HEK293 (cell line): ENCODE results near the gene KIF7.

Experiments used
- AEBP2 ChIP-seq: fragments of 450-650 bp; formaldehyde crosslinking; IDR thresholded peaks from 2 replicates; pipeline ENCODE4 v1.5.1; 2016; ENCODE audit warnings: missing biosample characterization, missing genetic modification characterization, borderline replicate concordance
- BCL11A ChIP-seq: fragments of 450-650 bp; formaldehyde crosslinking; IDR thresholded peaks from 2 replicates; pipeline ENCODE4 v1.5.1; 2016; ENCODE audit warnings: low read depth, missing biosample characterization, missing genetic modification characterization
- GFI1B ChIP-seq: fragments of 450-650 bp; formaldehyde crosslinking; IDR thresholded peaks from 2 replicates; pipeline ENCODE4 v1.5.1; 2016; ENCODE audit warnings: missing biosample characterization, missing genetic modification characterization
- GLI4 ChIP-seq: fragments of 450-650 bp; formaldehyde crosslinking; IDR thresholded peaks from 2 replicates; pipeline ENCODE4 v1.5.1; 2016; ENCODE audit warnings: missing biosample characterization, missing genetic modification characterization
- PRDM6 ChIP-seq: fragments of 450-650 bp; formaldehyde crosslinking; IDR thresholded peaks from 2 replicates; pipeline ENCODE4 v1.5.1; 2017; ENCODE audit warnings: missing biosample characterization, missing genetic modification characterization
- SALL2 ChIP-seq: fragments of 450-650 bp; formaldehyde crosslinking; IDR thresholded peaks from 2 replicates; pipeline ENCODE4 v1.5.0; 2017; ENCODE audit warnings: missing biosample characterization, mild to moderate bottlenecking, missing genetic modification characterization, borderline replicate concordance
- TSHZ1 ChIP-seq: fragments of 450-650 bp; formaldehyde crosslinking; IDR thresholded peaks from 2 replicates; pipeline ENCODE4 v1.5.1; 2016; ENCODE audit warnings: missing biosample characterization, missing genetic modification characterization, borderline replicate concordance
- ZBTB10 ChIP-seq: fragments of 450-650 bp; formaldehyde crosslinking; IDR thresholded peaks from 2 replicates; pipeline ENCODE4 v1.5.1; 2016; ENCODE audit warnings: missing biosample characterization, missing genetic modification characterization
- ZFP3 ChIP-seq: fragments of 450-650 bp; formaldehyde crosslinking; IDR thresholded peaks from 2 replicates; pipeline ENCODE4 v1.5.1; 2016; ENCODE audit warnings: low read depth, missing biosample characterization, missing genetic modification characterization
- ZFP41 ChIP-seq: fragments of 450-650 bp; formaldehyde crosslinking; IDR thresholded peaks from 2 replicates; pipeline ENCODE4 v1.5.1; 2016; ENCODE audit warnings: missing biosample characterization, missing genetic modification characterization, borderline replicate concordance
- ZNF112 ChIP-seq: fragments of 450-650 bp; formaldehyde crosslinking; IDR thresholded peaks from 2 replicates; pipeline ENCODE4 v1.5.0; 2017; ENCODE audit warnings: missing biosample characterization, missing genetic modification characterization
- ZNF114 ChIP-seq: fragments of 450-650 bp; formaldehyde crosslinking; IDR thresholded peaks from 2 replicates; pipeline ENCODE4 v1.5.0; 2017; ENCODE audit warnings: missing biosample characterization, missing genetic modification characterization
- ZNF157 ChIP-seq: fragments of 450-650 bp; formaldehyde crosslinking; IDR thresholded peaks from 2 replicates; pipeline ENCODE4 v1.5.1; 2016; ENCODE audit warnings: missing biosample characterization, missing genetic modification characterization
- ZNF16 ChIP-seq: fragments of 450-650 bp; formaldehyde crosslinking; IDR thresholded peaks from 2 replicates; pipeline ENCODE4 v1.5.1; 2016; ENCODE audit warnings: low read depth, missing biosample characterization, missing genetic modification characterization
- ZNF169 ChIP-seq: fragments of 450-650 bp; formaldehyde crosslinking; IDR thresholded peaks from 2 replicates; pipeline ENCODE4 v1.5.1; 2016; ENCODE audit warnings: missing biosample characterization, missing genetic modification characterization
- ZNF416 ChIP-seq: fragments of 450-650 bp; formaldehyde crosslinking; IDR thresholded peaks from 2 replicates; pipeline ENCODE4 v1.5.1; 2016; ENCODE audit warnings: missing biosample characterization, missing genetic modification characterization
- ZNF560 ChIP-seq: fragments of 450-650 bp; formaldehyde crosslinking; IDR thresholded peaks from 2 replicates; pipeline ENCODE4 v1.5.1; 2017; ENCODE audit warnings: missing biosample characterization, missing genetic modification characterization, borderline replicate concordance
- ZNF600 ChIP-seq: fragments of 450-650 bp; formaldehyde crosslinking; IDR thresholded peaks from 2 replicates; pipeline ENCODE4 v1.5.1; 2016; ENCODE audit warnings: missing biosample characterization, missing genetic modification characterization
- ZNF629 ChIP-seq: fragments of 450-650 bp; formaldehyde crosslinking; IDR thresholded peaks from 2 replicates; pipeline ENCODE4 v1.5.1; 2017; ENCODE audit warnings: missing biosample characterization, missing genetic modification characterization
- ZNF639 ChIP-seq: fragments of 450-650 bp; formaldehyde crosslinking; IDR thresholded peaks from 2 replicates; pipeline ENCODE4 v1.5.1; 2016; ENCODE audit warnings: missing biosample characterization, missing genetic modification characterization
- ZNF654 ChIP-seq: fragments of 450-650 bp; formaldehyde crosslinking; IDR thresholded peaks from 2 replicates; pipeline ENCODE4 v1.5.1; 2016; ENCODE audit warnings: low read depth, missing biosample characterization, missing genetic modification characterization
- ZNF670 ChIP-seq: fragments of 450-650 bp; formaldehyde crosslinking; IDR thresholded peaks from 2 replicates; pipeline ENCODE4 v1.5.1; 2016; ENCODE audit warnings: missing biosample characterization, missing genetic modification characterization, low read depth
- ZNF707 ChIP-seq: fragments of 450-650 bp; formaldehyde crosslinking; IDR thresholded peaks from 2 replicates; pipeline ENCODE4 v1.5.1; 2016; ENCODE audit warnings: missing biosample characterization, missing genetic modification characterization
- ZNF776 ChIP-seq: fragments of 450-650 bp; formaldehyde crosslinking; IDR thresholded peaks from 2 replicates; pipeline ENCODE4 v1.5.0; 2017; ENCODE audit warnings: missing biosample characterization, missing genetic modification characterization, borderline replicate concordance
- ZSCAN16 ChIP-seq: fragments of 450-650 bp; formaldehyde crosslinking; IDR thresholded peaks from 2 replicates; pipeline ENCODE4 v1.5.1; 2016; ENCODE audit warnings: missing biosample characterization, missing genetic modification characterization
- ZSCAN23 ChIP-seq: fragments of 450-650 bp; formaldehyde crosslinking; IDR thresholded peaks from 2 replicates; pipeline ENCODE4 v1.5.1; 2016; ENCODE audit warnings: missing biosample characterization, missing genetic modification characterization
- TF ChIP-seq, protein P1 (sequence below): fragments of 450-650 bp; formaldehyde crosslinking; IDR thresholded peaks from 2 replicates; pipeline ENCODE4 v1.5.1; 2016; ENCODE audit warnings: missing biosample characterization, missing genetic modification characterization

KIF7 gene

DNA sequence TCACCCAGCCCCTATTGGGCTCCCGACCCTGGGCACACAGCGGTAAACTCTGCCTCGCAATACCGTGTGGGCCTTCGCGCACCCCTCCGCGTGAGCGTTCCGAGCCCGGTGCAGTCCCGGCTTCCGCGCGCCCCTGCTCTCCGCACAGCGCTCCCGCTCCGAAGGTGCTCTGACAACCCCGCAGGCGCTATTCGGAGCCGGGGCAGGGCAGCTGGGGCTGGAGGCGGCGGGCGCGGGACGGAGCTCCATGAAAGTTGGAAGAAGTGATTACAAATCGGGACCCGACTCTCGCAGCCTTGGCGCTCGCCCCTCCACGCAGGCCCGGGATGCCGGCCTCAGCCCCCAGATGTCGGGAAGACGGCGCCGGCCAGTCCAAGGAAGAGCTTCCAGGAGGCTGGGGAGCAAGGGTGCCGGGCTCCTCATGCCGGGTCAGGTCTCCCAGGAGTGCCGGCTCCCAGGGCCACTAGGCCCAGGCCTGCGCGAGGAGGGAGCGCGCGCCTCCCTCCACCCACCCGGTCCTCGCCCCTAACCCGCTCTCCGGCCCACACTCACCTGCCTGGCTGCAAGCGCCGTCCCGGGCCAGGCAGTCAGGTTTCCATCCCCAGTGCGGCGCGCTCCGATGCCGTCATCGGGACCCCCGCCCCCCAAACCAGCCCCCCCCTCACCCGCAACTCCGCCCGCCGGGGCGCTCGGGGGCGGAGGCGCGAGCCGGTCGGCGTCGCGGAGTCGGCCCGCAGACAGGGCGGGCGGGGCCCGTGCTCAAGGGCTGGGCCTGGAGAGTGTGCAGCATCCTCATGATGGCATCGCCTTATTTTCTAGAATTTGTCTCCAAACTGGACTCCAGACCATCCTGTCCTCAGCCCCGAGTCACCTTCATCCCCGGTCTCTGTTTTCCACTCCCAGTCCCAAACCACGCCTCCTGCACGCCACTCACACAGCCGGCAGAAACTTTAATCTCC, at the start of gene KIF7 (continued):
- peak; percentile 98 for TF ChIP-seq ZSCAN16
- no peak for TF ChIP-seq ZNF560 (tag by site-specific recombination)
- no peak; the same call in 1 of the 2 replicates for TF ChIP-seq ZNF639 (tag by site-specific recombination)
- TF ChIP-seq ZNF600 (tag by site-specific recombination): peak; percentile 63
- no peak for TF ChIP-seq ZBTB10
- no peak for TF ChIP-seq GLI4 (tag by site-specific recombination)
- no peak for TF ChIP-seq ZNF416 (tag by site-specific recombination)
- no peak for TF ChIP-seq ZNF169
- TF ChIP-seq ZSCAN23 (tag by site-specific recombination): no peak
- TF ChIP-seq ZNF157 (tag by site-specific recombination): no peak
- TF ChIP-seq, protein P1, sequence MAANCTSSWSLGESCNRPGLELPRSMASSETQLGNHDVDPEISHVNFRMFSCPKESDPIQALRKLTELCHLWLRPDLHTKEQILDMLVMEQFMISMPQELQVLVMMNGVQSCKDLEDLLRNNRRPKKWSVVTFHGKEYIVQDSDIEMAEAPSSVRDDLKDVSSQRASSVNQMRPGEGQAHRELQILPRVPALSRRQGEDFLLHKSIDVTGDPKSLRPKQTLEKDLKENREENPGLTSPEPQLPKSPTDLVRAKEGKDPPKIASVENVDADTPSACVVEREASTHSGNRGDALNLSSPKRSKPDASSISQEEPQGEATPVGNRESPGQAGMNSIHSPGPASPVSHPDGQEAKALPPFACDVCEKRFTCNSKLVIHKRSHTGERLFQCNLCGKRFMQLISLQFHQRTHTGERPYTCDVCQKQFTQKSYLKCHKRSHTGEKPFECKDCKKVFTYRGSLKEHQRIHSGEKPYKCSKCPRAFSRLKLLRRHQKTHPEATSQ (tag by site-specific recombination): no peak
- no peak for TF ChIP-seq PRDM6 (tag by site-specific recombination)
- TF ChIP-seq TSHZ1 (tag by site-specific recombination): peak; percentile 52; the same call in 1 of the 2 replicates
- no peak for TF ChIP-seq BCL11A (tag by site-specific recombination)
- no peak for TF ChIP-seq ZFP3
- TF ChIP-seq ZNF776 (tag by site-specific recombination): no peak
- no peak for TF ChIP-seq AEBP2 (tag by site-specific recombination)
- no peak for TF ChIP-seq ZNF654 (tag by site-specific recombination)
- TF ChIP-seq ZNF670 (tag by site-specific recombination): no peak
- no peak for TF ChIP-seq GFI1B (tag by site-specific recombination)
- peak; percentile 35; the same call in 1 of the 2 replicates for TF ChIP-seq ZNF629 (tag by site-specific recombination)
- TF ChIP-seq ZNF112 (tag by site-specific recombination): no peak
- no peak for TF ChIP-seq SALL2 (tag by site-specific recombination)
- TF ChIP-seq ZFP41: no peak
- no peak for TF ChIP-seq ZNF16 (tag by site-specific recombination)
- TF ChIP-seq ZNF707 (tag by site-specific recombination): no peak
- TF ChIP-seq ZNF114 (tag by site-specific recombination): no peak
